Stimulated activated CD4-positive, alpha-beta T cell treated with anti-CD3 and anti-CD28 coated beads, Interleukin-2, amount 100 ng/mL, for 48 hours (primary cell): ENCODE measurements around the gene RALGAPA2.

Source experiments
- DNase-seq, 2 donors: peaks; one replicate each; pipeline ENCODE4 v3.0.0-alpha.2; 2020

The RALGAPA2 gene

DNA sequence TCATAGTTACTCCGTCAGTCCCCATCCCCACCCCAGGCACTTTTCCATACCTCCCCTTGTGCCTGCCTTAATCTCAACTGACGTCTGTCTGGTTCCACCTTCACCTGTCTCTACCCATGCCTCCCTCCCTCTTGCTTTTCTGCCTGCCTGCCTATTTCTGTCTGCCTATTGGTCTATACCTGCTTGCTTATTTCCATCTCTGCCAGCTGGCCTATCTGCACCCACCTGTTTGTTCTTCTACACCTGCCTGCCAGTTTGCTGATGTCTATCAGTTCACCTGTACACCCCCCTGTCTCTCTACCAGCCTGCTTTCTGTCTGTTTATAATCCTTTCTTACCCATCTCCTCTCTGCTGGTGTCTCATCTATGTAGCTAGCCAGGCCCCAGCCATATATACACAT, 87.5 kb downstream of the RALGAPA2 start:
- DNase-seq: no peak

DNA sequence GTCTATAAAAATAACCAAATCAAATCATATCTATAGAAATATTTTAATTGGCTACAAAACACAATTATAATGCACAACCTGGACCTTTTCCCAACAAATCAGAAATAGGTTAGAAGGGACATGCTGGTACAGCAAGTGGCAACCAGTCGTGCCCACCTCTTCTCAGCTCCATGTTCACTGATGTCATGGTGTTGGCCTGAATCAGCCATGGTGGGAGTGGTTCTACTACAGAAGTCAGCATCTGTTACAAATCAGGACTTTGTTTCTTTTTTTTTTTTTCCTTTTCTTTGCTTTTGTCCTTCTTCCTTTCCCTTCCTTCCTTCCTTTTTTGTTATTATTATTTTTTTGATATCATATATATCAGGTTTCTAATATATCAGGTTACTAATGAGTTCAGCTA, 91.2 kb downstream of the RALGAPA2 start:
- no peak for DNase-seq

DNA sequence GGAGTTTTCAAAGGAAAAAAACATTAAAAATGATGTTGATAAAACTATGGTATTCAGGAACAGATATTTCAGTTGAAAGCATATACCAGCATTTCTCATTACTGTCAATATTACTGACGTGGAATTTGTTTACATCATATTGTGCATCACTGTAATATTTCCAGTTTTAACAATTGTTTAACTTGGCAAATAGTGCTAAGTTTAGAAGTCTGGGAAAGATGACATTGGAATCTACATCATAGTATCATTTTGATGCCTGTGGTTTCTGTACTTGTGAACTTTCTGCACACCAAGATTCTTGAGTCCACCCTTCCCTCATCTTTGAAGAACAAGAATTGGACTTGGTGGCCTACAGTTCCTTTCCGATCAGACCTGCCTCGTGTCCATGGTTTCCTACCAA, 98.1 kb downstream of the RALGAPA2 start:
- no peak for DNase-seq

DNA sequence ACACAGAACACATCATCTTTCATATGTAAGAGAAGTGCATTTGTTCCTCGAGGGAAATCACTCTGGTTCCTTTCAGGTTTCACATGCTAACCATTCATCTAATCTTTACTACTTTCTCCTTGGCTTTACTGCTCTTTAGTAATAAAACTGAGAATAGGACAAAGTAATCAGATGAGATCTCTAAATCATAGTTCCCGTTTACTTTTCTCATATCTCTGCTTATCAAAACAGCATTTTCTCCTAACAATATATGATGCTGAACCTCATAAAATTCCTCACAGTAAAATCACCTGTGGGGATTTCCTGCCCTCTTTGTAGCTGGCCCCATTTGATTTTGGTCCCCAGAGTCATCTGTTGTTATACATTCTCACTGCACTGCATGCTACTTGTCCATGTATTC, 100.2 kb downstream of the RALGAPA2 start:
- DNase-seq: no peak

DNA sequence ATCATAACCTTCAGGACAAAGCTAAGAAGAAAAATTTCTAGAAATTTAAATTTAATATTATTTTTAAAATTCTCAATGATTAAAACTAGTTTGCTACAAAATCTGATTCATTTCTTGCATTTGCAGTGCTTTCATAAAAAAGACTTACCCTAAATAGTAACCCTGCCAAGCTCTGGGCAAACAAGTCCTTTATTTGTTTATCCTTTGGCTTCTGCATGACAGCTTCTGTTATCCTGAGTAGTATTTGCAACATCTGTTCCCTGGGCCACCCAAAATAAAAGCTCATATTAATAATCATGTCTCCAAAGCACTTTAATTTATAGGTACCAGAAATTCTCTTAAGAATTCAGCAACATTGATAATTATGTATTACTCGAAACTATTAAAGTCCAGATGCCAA, 101.3 kb downstream of the RALGAPA2 start:
- no peak for DNase-seq

DNA sequence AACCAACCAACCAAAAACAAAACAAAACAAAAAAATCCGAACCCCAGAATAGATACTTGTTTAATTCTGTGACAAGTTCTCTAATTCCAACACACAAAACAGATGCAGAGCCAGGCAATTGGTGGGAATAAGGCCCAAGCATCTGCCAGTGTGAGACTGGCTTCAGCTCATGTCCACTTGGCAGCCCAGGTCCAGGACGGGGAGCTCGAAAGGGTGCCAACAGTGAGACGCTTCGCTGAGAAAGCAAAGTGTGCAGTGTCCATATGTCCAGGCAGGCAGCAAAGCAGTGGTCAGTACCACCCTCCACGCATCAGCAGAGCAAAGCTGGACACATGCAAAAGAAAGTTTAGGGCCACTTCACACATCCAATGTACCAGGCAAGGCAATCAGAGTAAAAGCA, 102.9 kb downstream of the RALGAPA2 start:
- DNase-seq: no peak

DNA sequence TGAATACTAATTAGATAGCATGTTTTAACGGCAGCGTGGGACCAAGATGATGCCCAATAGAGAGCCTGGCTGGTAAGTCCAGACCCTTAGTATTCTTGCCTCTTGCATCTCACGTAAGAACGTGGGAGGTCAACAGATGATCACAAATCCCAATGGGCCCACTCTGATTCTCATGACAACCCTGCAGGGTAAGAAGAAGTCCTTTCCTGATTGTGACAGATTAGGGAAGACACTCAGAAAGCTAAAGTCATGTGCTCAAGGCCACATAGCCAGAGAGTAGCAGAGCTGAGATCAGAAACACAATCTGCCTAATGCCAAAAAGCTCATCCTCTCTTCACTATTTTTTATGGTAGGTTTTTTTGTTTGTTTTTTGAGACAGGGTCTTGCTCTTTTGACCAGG, 103.8 kb downstream of the RALGAPA2 start:
- DNase-seq: no peak

DNA sequence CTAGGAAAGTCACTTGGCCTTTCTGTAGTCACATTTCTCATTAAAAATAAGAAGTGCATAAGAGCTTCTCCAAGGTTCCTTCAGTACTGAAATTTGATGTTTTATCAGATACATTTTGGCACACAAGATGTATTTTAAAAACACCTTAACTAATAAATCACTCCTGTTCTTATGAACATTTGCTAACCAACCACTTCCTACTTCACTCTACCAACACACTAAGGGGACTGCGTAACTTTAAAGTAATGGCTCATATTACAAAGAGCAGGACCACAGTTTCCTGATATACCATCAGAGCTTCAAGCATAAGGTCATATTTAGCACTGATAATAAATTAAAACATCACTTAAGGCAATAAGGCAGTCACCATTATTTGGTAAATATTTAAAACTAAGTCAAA, 104.4 kb downstream of the RALGAPA2 start:
- no peak for DNase-seq

DNA sequence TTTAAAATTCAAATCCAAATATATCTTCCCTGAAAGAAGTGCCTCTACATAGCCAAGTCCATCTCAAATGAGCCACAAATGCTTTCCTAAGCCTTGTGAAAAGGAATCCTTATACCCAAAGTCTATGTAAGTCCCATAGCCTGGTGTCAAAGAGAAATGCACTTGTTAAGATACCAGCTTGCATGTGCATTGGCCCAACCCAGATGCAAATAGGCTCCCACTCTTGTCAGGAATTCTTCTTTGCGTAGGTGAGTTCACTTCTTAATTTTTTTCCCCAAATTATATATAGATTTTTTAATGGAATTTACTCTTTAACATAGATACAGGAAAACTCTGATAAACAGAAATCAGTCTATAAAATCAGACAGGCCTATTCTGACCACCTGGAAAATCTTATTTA, 105.6 kb downstream of the RALGAPA2 start:
- DNase-seq: no peak

DNA sequence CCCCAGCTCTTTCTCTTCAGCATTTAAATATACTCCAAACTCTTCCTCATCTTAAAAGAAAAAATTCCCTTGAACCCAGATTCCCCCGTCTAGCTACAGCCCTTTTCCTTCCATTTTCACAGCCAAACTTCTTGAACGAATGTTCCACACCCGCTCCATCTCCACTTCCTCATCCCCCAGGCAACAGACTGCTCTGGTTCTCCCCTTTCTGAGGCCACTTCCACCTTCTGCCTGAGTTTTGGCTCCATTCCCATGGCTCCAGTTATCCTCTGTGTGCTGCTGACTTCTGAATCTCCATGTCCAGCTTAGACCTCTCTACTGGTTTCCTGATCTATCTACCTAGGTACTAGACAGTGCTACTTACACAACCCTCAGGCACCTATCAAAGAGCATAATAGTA, 106.4 kb downstream of the RALGAPA2 start:
- DNase-seq: no peak

DNA sequence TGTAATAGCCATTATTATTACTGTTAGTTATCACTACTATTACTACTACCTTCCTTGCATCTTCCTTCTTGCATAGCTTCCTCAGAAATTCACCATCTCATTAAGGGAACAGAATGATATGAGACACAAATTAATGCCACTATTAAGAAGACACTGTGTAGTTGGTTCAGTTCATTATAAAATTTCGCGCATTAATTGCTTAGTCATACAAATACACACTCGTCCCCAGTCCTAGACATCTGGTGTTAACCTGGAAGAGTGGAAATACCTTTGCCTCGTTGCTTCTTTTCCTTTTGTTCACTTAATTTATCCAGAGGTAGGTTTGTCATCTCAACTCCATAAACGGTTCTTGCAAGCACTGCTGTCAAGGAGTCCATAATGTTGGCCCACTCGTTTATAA, 107.5 kb downstream of the RALGAPA2 start:
- no peak for DNase-seq

DNA sequence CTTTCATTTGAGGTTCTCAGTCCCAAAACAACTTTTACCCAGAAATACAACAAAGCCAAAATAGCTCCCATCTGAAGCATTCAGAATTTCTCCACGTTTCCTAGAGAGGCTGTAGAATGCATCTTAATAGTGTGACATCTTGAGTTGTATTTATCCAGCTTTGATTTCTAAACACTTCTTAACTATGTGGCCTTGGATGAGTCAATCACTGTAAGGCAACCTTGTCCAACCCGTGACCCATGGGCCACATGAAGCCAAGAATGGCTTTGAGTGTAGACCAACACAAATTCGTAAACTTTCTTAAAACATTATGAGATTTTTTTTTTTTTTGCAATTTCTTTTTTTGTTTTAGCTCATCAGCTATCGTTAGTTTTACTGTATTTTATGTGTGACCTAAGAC, 108.1 kb downstream of the RALGAPA2 start:
- no peak for DNase-seq

DNA sequence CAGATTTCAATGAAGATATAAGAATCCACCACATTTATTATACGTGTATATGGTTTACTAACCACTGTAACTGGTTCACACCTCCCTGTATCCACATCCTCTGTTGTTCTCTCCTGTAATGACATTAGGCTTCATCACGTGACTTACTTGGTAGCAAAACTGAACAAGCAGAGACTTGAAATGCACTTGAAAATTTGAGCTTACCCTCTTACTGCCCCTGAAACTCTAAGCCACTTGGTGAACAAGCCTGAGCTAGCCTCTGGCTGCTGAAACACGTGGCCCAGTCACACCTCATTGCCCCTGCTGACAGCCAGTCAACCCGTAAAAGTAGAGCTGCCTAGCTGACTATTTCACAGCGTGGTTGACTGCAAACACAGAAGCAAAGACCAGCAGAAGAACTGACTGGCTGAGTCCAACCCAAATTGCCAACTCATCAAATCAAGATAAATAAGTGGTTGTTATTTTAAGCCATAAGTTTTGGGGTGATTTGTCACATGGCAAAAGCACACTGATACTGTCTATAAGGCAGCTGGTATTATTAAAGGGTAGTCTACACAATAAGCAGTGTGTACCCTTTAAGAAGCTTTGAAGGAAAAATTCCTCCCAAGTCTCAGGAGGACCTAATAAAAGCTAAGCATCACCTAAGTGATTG, 109.0 kb downstream of the RALGAPA2 start:
- no peak for DNase-seq

DNA sequence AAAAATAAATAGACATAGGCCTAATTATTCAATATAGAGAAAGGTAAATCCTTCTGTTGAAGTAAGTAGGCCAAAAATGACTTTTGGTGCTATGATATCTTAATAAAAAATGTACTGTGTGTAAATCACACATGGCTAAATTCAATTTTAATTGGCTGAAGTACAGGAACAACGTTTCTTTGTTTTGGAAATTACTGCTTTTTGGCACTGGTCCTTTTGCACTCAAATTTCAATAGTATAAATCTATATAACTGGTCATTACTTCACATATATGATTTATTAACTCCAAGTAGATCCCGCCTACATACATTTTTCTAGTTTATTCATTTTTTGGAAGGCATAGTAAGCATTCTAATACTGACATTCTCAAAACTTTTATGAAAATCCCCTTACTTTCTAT, 114.5 kb downstream of the RALGAPA2 start:
- DNase-seq: no peak

DNA sequence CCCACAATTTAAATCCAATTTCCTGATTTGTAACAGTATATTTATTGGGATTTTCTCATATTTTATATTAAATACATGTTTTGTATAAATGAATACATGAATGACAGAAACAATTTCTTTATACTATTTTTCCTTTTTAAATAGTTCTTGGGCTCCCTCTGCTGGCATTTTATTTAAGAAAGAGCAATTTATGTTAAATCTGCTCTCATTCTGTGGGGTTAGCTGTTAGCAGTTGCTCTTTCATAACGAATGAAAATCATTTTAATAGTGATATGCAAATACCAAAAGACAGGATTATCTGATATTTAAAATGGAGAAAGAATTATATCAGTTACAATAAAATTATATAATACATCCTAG, 118.3 kb downstream of the RALGAPA2 start:
- no peak for DNase-seq

DNA sequence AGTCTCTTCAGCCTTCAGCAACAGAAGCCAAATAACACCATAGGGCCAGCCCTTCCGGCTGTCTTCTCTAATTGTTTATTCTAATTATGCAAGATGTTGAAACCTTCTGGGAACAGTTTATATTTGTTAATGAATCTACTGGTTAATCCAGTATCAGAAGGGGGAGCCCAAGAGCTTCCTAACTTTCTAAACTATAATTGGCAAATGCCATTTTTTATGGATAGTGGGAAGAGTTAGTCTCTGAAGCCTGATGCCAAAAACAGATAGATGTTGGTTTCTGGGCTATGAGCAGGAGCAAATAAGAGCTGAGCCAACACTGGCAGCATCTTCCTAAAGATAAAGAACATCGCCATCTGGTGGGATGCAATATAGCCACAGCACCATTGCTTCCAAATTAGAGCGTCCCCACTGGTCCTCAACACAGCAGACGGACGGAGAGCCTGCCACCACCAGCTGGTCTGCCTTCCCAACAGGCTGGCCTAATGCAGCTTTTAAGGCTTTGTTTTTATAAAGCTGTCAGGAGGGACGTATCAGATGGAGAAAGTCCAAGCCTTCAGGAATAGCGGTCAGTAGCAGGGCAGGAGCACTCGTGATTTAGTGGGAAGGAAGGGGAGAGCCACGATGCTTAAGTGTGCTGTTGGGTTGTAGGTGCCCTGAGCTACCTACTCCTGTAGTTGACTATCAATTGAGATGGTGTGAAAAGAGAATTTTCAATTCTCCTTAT, 118.8 kb downstream of the RALGAPA2 start:
- DNase-seq: peak; percentile 15 to 17

DNA sequence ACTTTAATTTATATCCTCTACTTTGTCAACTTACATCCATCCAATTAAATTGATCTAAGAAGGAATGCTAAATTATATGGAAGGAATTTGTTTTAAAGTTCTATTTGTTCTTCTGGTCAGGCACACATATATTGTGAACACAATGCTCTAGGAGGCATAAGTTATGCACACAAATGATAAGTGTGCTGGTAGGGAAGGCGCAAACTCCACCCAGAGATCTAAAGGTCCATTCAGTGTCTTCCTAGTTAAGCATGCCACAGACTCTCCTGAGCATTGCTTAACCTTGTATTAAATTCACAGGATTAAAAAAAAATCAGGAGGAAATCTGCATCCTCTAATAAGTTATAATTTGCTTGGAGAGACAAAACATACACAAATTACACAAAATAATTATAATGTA, 127.3 kb downstream of the RALGAPA2 start:
- DNase-seq: no peak

DNA sequence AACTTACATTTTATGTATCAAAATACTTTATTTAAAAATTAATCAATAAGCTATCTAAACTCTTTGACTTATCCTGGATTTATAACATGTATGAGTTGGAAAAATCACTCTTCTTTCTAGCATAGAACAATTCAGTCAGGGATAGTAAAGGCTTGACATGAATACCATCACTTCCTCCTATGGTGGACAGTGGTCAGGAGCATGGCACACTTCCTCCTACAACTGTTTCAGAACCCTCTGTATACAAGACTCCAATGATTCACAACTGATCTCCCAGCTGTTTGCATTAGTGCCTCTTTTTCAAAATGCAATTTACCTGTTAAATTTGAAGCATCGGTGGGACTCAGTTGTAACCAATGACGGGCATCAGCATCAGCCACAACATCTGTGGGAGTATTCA, 129.7 kb downstream of the RALGAPA2 start:
- no peak for DNase-seq

DNA sequence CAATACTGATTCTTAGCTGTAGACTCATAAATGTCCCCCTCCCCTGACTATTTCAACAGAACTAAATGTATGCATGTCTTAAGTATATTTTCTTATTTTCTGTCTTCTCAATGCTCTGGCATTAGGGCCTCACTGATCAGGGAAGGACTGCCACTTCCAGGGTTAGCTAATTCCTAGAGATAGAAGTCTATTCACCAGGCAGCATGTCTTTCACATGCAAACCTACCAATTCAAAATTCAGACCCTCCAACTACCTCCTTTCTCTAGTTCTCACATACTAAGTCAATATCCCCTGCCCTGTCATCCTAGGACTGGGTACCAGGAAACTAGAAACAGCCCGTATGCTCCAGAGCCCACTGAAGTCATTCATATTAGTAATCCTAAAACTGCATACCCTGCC, 132.3 kb downstream of the RALGAPA2 start:
- no peak for DNase-seq

DNA sequence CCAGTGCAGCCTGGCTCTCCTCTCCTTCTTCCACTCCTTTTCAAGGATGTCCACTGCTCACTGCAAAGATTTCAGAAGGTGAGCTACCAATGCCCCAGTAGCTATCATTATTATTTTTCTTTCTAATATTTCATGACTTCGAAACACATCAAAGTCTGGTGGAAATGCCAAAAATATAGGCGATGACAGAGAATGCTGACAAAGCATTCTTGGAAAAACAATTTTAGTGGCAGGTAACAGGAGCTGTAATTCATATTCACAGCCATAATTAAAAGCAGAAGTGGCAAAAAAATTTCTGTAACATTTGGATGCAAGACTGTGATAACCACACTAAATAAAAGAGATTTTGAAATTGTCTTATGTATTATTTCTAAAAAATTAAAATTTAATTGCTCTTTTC, 133.6 kb downstream of the RALGAPA2 start:
- no peak for DNase-seq

DNA sequence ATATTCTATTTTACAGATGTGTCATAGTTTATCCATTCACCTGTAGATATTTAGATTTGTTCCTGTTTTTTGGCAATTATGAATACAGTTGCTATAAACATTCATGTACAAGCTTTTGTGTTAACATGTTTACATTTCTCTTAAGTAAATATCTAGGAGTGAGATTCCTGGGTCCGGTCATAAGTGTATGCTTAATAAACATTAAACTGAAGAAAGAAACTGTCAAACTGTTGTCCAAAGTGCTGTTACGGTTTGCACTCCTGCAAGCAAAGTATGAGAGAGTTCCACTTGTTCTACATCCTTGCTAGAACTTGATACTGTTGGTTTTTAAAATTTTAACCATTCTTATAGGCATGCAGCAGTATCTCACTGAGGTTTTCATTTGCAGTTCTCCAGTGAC, 138.6 kb downstream of the RALGAPA2 start:
- no peak for DNase-seq

DNA sequence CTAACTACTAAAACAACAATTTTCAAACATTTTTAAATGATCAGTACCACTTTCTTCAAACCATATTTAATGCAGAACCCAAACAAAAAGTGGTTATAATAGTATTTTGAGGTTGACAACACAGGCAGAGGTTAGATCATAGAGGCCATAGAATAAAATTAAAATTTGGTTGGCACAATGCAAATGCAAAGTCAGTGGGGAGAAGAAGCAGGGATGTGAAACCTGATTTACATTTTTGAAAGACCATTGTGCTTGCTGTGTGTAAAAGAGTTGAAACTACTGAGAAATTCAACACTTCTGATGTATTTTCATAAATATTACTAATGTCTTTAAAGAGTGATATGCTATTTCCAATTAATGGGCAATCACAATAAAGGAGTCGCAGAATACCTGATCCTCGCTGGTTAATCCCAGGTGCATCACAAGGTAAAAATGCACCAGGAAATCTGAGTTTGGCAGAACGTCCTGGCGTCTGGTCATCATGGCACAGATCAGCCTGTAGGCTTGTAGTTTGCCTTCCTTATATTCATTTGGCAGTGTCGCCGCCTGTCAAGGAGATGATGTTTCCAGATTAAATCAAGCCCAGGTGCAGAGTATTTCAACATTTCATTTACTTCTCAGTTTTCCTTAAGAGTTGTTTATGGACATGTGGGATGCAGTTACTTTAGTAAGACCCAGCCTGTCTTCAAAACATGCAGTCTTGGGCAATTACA, 141.2 kb downstream of the RALGAPA2 start:
- DNase-seq: no peak

DNA sequence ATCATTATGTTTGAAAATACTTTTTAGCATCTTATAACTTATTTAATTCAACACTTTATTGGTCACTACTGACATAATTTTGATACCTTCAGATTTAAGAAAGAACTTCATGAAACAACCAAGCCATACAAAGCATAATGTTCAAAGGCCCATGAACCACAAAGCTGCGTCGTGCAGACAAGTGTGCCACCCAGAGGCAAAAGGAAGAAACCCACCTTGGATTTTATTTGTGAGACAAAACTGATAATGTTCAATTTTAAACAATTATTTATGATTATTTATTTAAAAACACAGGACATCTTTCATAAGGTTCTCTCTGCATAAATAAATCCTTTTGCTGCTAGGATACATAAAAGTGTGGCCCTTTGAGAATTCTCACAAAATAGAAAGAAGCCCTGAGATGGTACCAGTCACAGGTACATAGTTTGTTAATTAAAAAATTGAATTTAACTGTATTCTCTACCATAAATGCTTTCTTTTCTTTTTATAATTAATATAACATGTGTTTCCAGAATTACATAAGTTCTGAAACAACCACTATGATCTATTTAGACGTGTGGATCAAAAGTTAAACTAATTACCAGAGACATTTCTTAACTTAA, 143.7 kb downstream of the RALGAPA2 start:
- DNase-seq: peak; percentile 14 to 19

DNA sequence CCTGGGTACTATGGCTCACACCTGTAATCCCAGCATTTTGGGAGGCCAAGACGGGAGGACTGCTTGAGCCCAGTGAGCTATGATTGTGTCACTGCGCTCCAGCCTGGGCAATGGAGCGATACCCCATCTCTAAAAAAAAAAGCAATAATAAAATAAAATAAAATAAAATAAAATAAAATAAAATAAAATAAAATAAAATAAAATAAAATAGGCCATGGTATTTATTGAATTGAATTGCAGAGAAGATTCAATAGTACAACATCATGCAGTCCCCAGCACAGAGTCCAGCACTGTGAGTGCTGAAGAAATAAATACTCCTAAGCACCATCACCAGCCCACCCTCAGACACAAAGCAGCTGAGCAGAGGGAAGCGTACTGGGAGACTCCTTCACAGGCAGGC, 144.7 kb downstream of the RALGAPA2 start:
- no peak for DNase-seq
